IPS-15b (cell line): ENCODE results near the gene HESX1.
A peak's percentile ranks its signal among the peaks of the same experiment; 100 is the strongest.

Experiments
- H3K27me3 ChIP-seq: one replicate; pipeline ENCODE4 v1.6.1; 2013; ENCODE audit warnings: low read length; ENCODE audit not compliant: control insufficient read depth, insufficient read depth
- H3K36me3 ChIP-seq: one replicate; pipeline ENCODE4 v1.6.1; 2013; ENCODE audit warnings: low read length; ENCODE audit not compliant: control insufficient read depth, insufficient read depth
- H3K4me1 ChIP-seq: one replicate; pipeline ENCODE4 v1.6.1; 2013; ENCODE audit warnings: mild to moderate bottlenecking, low read length; ENCODE audit not compliant: control insufficient read depth, insufficient read depth
- H3K4me3 ChIP-seq: one replicate; pipeline ENCODE4 v1.5.1; 2013; ENCODE audit warnings: low read depth, low read length
- H3K9ac ChIP-seq: one replicate; pipeline ENCODE4 v1.6.1; 2013; ENCODE audit warnings: low read depth, mild to moderate bottlenecking, low read length
- H3K9me3 ChIP-seq: one replicate; pipeline ENCODE4 v1.6.1; 2013; ENCODE audit warnings: mild to moderate bottlenecking, low read length; ENCODE audit not compliant: control insufficient read depth, insufficient read depth

Gene HESX1

DNA sequence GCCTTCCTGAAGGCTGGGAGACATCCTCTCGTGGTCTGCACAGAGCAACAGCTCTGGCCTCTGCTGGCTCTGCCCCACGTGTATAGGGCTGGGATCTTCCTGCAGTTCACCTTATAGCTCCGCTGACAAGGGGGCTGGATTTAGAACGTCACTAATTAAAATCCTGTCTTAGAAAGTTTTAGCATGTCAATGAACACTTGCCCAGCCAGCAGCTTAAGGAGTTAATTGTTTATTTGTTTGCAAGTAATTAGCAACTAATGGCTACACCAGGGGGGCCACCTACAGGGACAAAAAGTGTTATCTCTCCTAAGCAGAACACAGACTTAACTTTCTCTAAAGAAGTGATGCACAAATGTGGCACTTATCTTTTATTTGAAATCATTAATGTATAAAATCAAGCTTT lies at the start of gene HESX1:
Gene HESX1, minus strand, starts transcription at position 84 of the 403 bp plus-strand sequence. Its CDS starts 60 bp downstream, at position 24.
- Histone ChIP-seq H3K4me3 (peak within 1 kb of the TSS; percentile 30), H3K9me3 (no peaks in the 10 kb centered on the region), H3K36me3 (no peaks in the 10 kb centered on the region), H3K9ac (no peak within 1 kb of the TSS), H3K4me1 (peaks cover 18% of the 10 kb centered on the region), H3K27me3 (no peaks in the 10 kb centered on the region)

DNA sequence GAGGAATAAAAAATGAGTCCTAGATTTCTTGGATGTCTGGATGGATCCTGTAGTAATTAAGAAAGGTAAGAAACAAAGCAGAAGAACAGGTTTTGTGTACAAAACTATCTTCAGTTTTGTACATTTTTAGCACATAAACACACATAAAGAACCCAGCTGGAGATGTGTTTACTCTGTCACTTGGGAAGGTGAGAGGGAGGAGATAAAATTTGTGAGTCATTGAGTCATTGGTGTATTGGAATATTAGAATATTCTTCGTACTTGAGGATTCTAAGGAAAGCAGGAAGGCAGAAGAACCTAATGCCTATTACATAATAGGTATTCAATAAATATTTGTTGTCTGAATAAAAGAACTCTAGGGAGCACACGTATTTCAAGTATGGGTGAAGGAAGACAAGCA lies 45.2 kb upstream of the HESX1 start:
- Histone ChIP-seq H3K9ac (no peak overlapping the region), H3K9me3 (no peaks in the 10 kb centered on the region), H3K4me3 (no peak overlapping the region), H3K27me3 (no peaks in the 10 kb centered on the region), H3K36me3 (peaks cover 2% of the 10 kb centered on the region), H3K4me1 (no peaks in the 10 kb centered on the region)

DNA sequence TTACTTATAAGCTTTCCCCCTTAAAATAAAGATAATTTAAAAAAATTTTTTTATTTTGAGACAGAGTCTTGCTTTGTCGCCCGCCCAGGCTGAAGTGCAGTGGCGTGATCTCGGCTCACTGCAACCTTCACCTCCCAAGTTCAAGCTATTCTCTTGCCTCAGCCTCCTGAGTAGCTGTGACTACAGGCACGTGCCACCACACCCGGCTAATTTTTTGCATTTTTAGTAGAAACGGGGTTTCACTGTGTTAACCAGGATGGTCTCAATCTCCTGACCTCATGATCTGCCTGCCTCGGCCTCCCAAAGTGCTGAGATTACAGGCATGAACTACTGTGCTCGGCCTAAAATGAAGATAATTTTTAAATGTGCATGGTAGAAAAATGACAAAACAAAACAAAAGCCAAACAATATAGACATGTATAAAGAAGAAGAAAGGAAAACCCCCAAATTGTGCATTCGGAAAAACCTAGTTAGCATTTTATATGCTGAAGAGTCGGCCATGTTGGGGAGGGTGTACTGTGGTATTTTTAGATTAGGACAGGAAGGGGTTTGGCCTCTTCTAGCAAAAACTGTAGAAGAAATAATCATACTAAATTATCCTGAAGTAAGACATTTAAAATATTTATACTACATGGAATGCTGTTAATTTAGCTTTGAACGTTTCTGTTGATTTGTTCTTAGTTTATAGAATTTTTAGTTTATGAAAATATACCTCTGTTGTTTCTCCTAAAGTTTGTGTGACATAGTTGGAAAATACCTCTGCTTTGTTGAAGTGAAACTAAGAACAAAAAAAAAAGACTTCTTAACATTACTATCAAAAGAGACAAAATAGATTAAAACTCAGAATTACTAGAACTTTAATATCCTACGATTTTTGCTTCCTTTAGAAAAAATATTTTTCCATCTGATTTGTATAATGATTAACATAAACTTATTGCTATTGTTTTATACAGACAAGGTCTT lies 35.1 kb upstream of the HESX1 start:
- Histone ChIP-seq H3K36me3 (peaks cover 3% of the 10 kb centered on the region), H3K27me3 (no peaks in the 10 kb centered on the region), H3K4me1 (no peaks in the 10 kb centered on the region), H3K9me3 (no peaks in the 10 kb centered on the region), H3K9ac (no peak overlapping the region), H3K4me3 (no peak overlapping the region)

DNA sequence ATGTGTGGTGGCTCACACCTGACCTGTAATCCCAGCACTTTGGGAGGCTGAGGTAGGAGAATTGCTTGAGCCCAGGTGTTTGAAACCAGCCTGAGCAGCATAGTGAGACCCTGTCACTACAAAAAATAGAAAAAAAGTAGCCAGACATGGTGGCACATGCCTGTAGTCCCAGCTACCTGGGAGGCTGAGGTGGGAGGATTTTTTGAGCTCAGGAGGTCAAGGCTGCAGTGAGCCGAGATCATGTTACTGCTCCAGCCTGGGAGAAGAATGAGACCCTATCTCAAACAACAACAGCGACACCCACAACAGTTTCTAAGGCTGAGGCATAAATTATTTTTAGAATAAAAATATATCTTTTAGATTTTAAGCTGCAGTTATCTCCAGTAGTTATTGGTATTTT lies 34.0 kb upstream of the HESX1 start:
- H3K4me1 ChIP-seq, result no peaks in the 10 kb centered on the region

DNA sequence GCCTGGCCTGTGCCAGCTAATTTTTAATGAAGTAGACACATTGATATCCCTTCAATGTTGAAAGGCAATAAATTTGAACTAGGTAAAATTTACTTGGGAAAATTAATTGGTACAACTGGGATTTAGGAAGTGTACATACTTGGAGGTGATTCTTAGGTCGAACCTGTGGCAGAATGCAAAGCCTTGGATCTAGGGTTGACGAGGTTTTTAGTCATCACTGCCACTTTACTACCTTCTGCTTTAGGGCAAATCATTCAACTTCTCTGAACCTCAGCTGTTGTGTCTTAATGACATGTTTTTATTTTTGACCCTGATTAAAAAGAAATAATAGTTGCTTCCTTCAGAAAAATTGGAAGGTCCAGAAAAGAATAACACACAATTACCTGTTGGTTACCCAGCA lies 30.2 kb upstream of the HESX1 start:
- H3K9ac ChIP-seq, result no peak overlapping the region
- H3K9me3 ChIP-seq, result no peaks in the 10 kb centered on the region
- H3K4me3 ChIP-seq, result no peak overlapping the region
- peaks cover 6% of the 10 kb centered on the region for H3K27me3 ChIP-seq
- H3K36me3 ChIP-seq, result no peaks in the 10 kb centered on the region
- H3K4me1 ChIP-seq, result no peaks in the 10 kb centered on the region

More for the DNA sequence above, 34.0 kb upstream of the HESX1 start:
- Histone ChIP-seq H3K36me3 (peaks cover 3% of the 10 kb centered on the region), H3K9me3 (no peaks in the 10 kb centered on the region), H3K9ac (no peak overlapping the region), H3K27me3 (peaks cover 3% of the 10 kb centered on the region), H3K4me3 (no peak overlapping the region)

DNA sequence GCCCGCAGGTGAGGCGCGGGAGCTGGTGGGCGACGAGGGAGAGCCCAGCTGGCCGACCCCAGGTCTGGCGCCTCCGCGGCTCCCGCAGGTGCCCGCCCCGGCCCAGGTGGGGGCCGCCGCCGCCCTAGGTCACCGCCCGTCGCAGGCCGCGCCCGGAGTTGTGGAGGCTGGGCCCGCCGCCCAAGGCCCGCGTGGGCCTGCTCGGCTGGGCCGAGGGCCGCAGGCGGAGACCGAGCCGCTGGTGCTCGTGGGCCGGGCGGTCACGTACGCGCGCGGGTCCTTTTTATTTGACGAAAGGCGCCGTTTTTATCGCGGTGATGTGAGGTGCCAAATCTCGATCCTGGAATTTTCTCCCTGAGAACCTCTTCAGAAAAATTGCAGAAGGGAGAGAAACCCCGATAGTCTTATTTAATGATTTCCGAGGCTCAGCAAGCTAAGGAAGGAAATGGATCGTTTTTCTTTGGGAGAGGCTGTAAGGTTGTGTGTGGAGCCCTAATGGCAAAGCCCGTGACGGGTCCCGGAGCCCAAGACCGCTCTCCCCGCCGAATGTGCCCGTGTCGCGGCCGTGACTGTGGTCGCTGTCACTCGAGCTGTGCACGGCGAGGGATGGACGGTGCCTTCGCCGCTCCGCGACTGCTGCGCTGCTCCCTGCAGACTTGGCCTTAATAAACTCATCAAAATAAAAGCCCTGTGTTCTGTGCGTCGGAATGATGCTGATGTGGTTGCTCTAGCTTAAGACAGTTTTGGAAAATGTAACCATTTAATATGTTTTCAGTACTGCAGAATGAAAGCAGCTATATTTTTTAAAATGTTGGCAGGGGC lies 28.4 kb upstream of the HESX1 start:
- Histone ChIP-seq H3K4me1 (no peaks in the 10 kb centered on the region), H3K27me3 (peaks cover 6% of the 10 kb centered on the region), H3K4me3 (peak overlapping the region; percentile 77), H3K9me3 (no peaks in the 10 kb centered on the region), H3K36me3 (no peaks in the 10 kb centered on the region), H3K9ac (peak overlapping the region; percentile 14)

DNA sequence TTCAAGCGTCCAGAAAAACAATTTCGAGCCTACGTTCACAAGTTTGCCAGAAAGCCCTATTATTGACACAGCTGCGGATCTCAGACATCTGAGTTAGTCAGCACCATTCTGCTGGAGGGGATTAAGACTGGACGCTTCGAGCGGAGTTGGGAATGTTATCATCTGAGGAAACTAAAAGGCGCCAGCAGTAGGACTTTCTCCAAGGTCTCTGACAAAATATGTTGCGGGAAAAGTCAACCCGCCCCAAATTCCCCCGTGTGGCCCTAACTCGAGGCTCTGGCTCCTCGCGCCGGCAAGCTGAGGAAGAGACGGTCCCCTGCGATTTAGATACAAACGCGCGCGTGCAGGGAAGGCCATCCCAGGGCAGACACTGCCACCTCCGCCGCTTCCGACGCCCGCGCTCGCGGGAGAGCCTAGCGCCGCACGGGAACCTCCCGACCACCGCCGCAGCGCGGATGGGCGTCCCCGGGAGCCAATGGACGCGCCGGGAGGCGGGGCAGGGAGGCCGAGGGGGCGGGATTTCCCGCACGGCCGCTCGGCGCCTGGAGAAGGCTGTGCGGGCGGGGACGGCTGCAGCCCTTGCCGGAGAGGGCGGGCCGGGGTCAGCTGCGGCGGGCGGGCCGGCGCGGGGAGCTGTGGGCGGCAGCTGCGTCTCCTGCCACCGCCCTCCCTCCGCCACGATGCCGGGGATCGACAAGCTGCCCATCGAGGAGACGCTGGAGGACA lies 27.6 kb upstream of the HESX1 start, which contains the start of gene APPL1:
Gene APPL1, plus strand, starts transcription at position 526 of the 726 bp plus-strand sequence. Its CDS starts 155 bp downstream, at position 681.
- Histone ChIP-seq H3K9ac (peak within 1 kb of the TSS; percentile 86), H3K36me3 (no peaks in the 10 kb centered on the region), H3K27me3 (peaks cover 6% of the 10 kb centered on the region), H3K4me1 (no peaks in the 10 kb centered on the region), H3K9me3 (no peaks in the 10 kb centered on the region), H3K4me3 (peak within 1 kb of the TSS; percentile 77)

DNA sequence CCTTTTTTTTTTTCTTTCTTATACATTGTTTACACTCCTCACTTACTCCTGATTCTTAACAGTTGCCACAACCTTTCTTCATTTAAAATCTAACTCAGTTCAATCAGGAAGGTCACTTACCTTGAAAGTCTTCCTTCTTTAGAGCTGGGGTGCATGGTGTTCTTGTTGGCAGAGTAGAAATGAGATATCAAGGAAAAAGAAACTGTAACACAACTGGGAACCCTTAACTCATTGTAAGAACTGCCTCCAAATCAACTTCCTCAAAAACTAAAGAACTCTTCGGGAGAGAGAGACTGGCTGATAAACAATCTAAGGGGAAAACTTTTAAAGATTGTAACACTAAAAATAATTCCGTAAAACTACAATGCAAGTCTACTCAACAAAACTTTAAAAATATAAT lies 26.4 kb upstream of the HESX1 start:
- Histone ChIP-seq H3K4me3 (no peak overlapping the region), H3K27me3 (peaks cover 6% of the 10 kb centered on the region), H3K9me3 (no peaks in the 10 kb centered on the region), H3K36me3 (no peaks in the 10 kb centered on the region), H3K9ac (no peak overlapping the region), H3K4me1 (no peaks in the 10 kb centered on the region)

DNA sequence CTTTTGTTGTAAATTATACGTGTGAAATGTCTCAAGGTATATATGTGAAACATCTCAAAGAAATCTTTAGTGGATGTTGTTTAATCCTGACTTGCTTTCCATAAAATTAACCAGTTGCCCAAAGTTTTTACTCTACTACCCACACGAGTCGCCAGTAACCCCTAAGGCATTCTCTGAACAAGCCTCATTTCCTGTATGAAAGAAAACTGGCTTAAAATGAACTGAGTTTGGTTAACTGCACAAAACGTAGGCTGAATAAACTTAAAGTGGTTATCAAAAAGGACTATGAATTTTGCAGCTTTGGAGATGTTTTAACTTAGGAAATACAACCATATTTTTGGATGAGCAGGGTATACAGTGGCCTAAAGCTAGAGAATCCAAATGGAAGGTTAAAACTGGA lies 25.1 kb upstream of the HESX1 start:
- no peaks in the 10 kb centered on the region for H3K36me3 ChIP-seq
- H3K4me3 ChIP-seq, result no peak overlapping the region
- no peak overlapping the region for H3K9ac ChIP-seq
- H3K27me3 ChIP-seq, result peaks cover 6% of the 10 kb centered on the region
- H3K4me1 ChIP-seq, result no peaks in the 10 kb centered on the region
- H3K9me3 ChIP-seq, result no peaks in the 10 kb centered on the region

DNA sequence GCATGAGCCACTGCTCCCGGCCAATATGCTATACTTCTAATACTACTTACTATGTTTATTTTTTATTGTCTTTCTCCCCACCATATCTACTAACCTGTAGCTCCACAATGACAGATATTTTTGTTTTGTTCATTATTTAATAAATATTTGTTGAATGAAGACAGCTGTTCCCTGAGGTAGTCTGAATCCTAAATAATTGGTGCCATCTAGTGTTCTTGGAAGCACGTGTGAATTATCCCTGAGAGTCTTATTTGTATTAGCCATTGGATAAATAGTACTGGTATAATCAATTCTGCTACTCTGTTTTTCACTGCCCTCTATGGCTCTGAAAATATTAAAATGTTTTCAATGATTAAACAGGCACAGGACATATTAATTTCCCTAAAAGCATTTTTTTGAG lies 22.1 kb upstream of the HESX1 start:
- H3K4me1 ChIP-seq, result no peaks in the 10 kb centered on the region
- H3K27me3 ChIP-seq, result no peaks in the 10 kb centered on the region
- H3K9me3 ChIP-seq, result no peaks in the 10 kb centered on the region
- H3K36me3 ChIP-seq, result no peaks in the 10 kb centered on the region
- no peak overlapping the region for H3K9ac ChIP-seq
- no peak overlapping the region for H3K4me3 ChIP-seq

DNA sequence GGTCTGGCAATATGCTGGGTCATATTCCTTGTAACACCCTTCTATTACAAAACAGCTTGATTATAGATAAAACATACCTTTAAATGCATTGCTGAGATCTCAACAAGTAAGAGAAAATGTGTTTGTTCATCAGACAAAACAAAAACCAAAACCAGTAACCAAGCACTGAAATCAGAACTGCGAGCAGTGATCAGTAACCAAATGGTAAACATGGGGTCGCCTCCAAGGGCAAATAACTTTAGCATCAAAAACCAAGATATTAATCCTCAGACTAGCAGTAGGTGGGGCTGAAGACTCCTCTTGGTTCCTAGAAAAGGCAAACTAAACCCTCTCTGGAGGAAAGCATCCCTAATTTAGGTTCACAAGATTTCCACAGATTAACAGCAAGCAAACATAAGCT lies 6.6 kb upstream of the HESX1 start:
- Histone ChIP-seq H3K9ac (no peak overlapping the region), H3K27me3 (no peaks in the 10 kb centered on the region), H3K4me1 (peaks cover 8% of the 10 kb centered on the region), H3K4me3 (no peak overlapping the region), H3K9me3 (no peaks in the 10 kb centered on the region), H3K36me3 (no peaks in the 10 kb centered on the region)
